ENCODE data around the gene CCNK. TPM values are rescaled to one million over a fixed set of nuclear protein-coding genes. Genes with fewer than 3 reads are reported as not detected.
A peak's percentile ranks its signal among the peaks of the same experiment; 100 is the strongest.

Gene CCNK
- total RNA-seq, 1 experiment from 2014 or later, result 80.1 TPM

DNA sequence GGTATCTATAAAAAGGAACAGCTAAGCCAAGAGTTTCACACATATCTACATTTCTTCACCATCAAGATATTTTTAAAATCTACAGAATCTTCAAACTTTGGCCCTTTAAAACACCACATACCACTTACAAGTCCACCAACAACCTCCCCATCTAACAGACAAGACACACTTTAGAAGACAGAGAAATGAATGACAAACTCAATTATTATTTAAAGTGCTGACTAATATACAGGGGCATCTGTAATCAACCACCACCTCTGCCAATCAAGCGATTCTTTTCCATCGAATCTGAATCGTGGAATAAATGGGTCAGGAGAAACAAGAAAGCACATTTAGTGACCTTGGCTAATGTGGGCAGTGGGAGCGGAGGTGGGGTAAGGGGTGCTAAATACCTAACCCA lies 8.3 kb upstream of the CCNK start:
- WGBS (ENCODE audit: extremely low coverage, insufficient read length, low lambda C conversion rate), result no CpG with 5 or more reads among the region's 4 CpGs
- peaks cover 11% of the 10 kb centered on the region for H3K79me1 ChIP-seq (ENCODE audit: insufficient read depth, low read depth, low read length, poor library complexity, severe bottlenecking)

More for the DNA sequence above, 8.3 kb upstream of the CCNK start:
- H2AFZ ChIP-seq (ENCODE audit: low read length), result no peak overlapping the region
- peaks cover 2% of the 10 kb centered on the region; the same call in 1 of the 2 replicates for H3K4me1 ChIP-seq (ENCODE audit: insufficient read depth, low read length)
- TF ChIP-seq, protein P1, sequence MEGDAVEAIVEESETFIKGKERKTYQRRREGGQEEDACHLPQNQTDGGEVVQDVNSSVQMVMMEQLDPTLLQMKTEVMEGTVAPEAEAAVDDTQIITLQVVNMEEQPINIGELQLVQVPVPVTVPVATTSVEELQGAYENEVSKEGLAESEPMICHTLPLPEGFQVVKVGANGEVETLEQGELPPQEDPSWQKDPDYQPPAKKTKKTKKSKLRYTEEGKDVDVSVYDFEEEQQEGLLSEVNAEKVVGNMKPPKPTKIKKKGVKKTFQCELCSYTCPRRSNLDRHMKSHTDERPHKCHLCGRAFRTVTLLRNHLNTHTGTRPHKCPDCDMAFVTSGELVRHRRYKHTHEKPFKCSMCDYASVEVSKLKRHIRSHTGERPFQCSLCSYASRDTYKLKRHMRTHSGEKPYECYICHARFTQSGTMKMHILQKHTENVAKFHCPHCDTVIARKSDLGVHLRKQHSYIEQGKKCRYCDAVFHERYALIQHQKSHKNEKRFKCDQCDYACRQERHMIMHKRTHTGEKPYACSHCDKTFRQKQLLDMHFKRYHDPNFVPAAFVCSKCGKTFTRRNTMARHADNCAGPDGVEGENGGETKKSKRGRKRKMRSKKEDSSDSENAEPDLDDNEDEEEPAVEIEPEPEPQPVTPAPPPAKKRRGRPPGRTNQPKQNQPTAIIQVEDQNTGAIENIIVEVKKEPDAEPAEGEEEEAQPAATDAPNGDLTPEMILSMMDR (conservative IDR thresholded peaks at IDR 0.05), result no peak
- H2BK5ac ChIP-seq (ENCODE audit: insufficient read length, low read length), result no peak overlapping the region
- no peak overlapping the region for H2BK12ac ChIP-seq (ENCODE audit: insufficient read length, low read depth, low read length)
- no peak overlapping the region for H3K23ac ChIP-seq (ENCODE audit: insufficient read length, low read depth, low read length)
- no peaks in the 10 kb centered on the region for H3K27me3 ChIP-seq (ENCODE audit: insufficient read depth, low read length)
- no peak overlapping the region for H4K91ac ChIP-seq (ENCODE audit: insufficient read length, low read depth, low read length)
- no peak overlapping the region for H4K8ac ChIP-seq (replicated peaks; ENCODE audit: insufficient read length, low read depth, low read length)
- Mint-ChIP-seq H3K4me1 (peaks cover 35 to 37% of the 10 kb centered on the region in 2 experiments), H3K36me3 (ENCODE audit: insufficient read depth in 1 of 3, low read depth in 3 of 3) (no peaks in the 10 kb centered on the region), H3K27ac (peak overlapping the region in 1 of 3 experiments; percentile 18; a peak in 1 of 7 replicates), H3K9me3 (no peaks in the 10 kb centered on the region), H3K4me3 (no peak overlapping the region), H3K27me3 (ENCODE audit: low read depth) (no peaks in the 10 kb centered on the region)
- no peak overlapping the region for H4K5ac ChIP-seq (ENCODE audit: insufficient read length, low read depth, low read length)
- H3K14ac ChIP-seq (ENCODE audit: insufficient read depth, low read length), result no peak overlapping the region
- no peak overlapping the region for H3K27ac ChIP-seq (ENCODE audit: insufficient read length, low read depth, low read length)
- H3K56ac ChIP-seq (ENCODE audit: insufficient read length, low read depth, low read length), result no peak overlapping the region
- H3K4ac ChIP-seq (ENCODE audit: low read depth, low read length), result no peak overlapping the region
- no peaks in the 10 kb centered on the region for H4K20me1 ChIP-seq (ENCODE audit: control insufficient read depth, insufficient read depth, insufficient read length)
- no peak overlapping the region for H3K18ac ChIP-seq (ENCODE audit: insufficient read length, low read depth, low read length)
- H3T11ph ChIP-seq (ENCODE audit: low read length), result no peak overlapping the region
- no peak overlapping the region for H3K9ac ChIP-seq (ENCODE audit: extremely low read depth, insufficient read length, low read length)
- peaks cover 48% of the 10 kb centered on the region; the same call in 1 of the 2 replicates for H3K79me2 ChIP-seq (ENCODE audit: insufficient read depth, low read length)
- no peak overlapping the region for H2BK20ac ChIP-seq (ENCODE audit: low read depth, low read length, poor library complexity, severe bottlenecking)
- no peak overlapping the region for H3K4me2 ChIP-seq (ENCODE audit: insufficient read depth, insufficient read length, low read length)
- H3K9me3 ChIP-seq (ENCODE audit: control insufficient read depth, low read depth, low read length), result no peaks in the 10 kb centered on the region
- H2BK15ac ChIP-seq (ENCODE audit: low read depth, low read length), result no peak overlapping the region
- no peak overlapping the region for H2AK5ac ChIP-seq (ENCODE audit: insufficient read length, low read length)
- no peaks in the 10 kb centered on the region for H3K23me2 ChIP-seq (ENCODE audit: insufficient read length, low read depth, low read length, poor library complexity, severe bottlenecking)
- no peak overlapping the region for H2BK120ac ChIP-seq (ENCODE audit: low read depth, low read length, poor library complexity, severe bottlenecking)
- no peak for DNase-seq
